Measurements from ENCODE around the gene GID4.

The GID4 gene

GRCh38 chr17:18045691-18046350 is 6.6 kb downstream of the GID4 start:
- DNase-seq: no peak

DNA sequence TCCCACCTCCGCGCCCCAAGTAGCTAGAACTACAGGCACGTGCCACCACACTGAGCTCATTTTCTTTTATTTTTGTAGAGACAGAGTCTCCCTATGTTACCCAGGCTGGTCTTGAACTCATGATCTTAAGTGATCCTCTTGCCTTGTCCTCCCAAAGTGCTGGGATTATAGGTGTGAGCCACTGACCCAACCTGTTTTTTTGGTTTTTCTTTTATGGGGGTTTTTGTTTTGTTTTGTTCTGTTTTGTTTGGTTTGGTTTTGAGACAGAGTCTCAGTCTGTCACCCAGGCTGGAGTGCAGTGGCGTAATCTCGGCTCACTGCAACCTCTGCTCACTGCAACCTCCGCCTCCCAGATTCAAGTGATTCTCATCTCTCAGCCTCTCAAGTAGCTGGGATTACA is 16.4 kb downstream of the GID4 start:
- DNase-seq: no peak

DNA sequence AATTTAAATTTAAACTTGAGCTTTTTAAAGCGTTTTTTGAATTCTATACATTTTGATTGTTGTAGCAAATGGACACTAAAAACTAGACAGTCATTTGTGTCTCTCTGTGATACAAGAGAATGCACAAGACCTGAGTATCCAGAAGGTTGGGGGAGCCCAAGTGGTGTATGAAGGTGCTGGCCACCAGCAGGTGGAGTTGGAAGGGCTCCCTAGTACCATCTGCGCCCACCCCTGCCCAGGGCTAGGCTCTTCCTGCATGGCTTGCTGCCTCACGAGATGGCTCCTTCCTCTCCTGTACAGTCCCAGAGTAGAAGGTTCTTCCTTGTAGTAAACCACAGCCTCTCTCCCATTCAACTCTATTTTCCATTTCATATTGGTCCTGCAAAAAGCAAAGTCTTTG is 17.0 kb downstream of the GID4 start:
- DNase-seq: no peak

- DNase-seq: no peak
These were observed 20.1 kb downstream of the GID4 start for GRCh38 chr17:18059283-18059682.

DNA sequence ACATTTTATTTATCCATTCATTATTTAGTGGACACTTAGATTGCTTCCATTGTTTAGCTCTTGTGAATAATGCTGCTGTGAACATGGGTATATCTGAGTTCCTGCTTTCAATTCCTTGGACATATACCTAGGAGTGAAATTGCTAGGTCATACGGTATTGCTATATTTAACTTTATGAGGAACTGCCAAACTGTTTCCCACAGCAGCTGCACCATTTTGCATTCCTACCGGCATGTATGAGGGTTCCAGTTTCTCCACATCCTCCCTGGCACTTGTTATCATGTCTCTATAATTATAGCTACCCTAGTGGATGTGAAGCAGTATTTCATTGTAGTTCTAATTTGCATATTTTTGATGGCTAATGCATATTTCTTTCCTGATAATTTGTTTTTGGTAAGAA is 24.8 kb downstream of the GID4 start:
- DNase-seq: no peak

GRCh38 chr17:18065546-18065945 is 26.3 kb downstream of the GID4 start:
- DNase-seq: no peak

DNA sequence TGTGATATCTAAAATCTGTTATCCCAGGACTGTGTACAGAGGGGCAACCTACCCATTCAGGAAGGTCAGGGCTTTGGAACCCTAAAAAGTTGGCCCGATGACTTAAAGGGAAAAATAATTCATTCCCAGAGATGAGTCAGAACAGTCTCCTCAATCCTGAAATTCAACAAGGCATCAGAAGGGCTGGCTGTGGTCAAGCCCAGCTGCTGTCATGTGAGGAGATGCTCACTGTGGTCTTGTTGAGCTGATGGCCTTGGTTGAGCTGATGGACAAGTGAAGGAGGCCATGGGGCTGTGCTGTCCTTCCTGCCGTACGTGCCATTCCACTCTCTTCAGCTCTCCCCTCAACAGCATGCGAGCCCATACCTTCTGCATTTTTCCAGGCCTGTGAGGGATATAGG is 27.7 kb downstream of the GID4 start:
- no peak for DNase-seq

- DNase-seq: no peak
These were observed 29.9 kb downstream of the GID4 start for GRCh38 chr17:18069101-18069500.

DNA sequence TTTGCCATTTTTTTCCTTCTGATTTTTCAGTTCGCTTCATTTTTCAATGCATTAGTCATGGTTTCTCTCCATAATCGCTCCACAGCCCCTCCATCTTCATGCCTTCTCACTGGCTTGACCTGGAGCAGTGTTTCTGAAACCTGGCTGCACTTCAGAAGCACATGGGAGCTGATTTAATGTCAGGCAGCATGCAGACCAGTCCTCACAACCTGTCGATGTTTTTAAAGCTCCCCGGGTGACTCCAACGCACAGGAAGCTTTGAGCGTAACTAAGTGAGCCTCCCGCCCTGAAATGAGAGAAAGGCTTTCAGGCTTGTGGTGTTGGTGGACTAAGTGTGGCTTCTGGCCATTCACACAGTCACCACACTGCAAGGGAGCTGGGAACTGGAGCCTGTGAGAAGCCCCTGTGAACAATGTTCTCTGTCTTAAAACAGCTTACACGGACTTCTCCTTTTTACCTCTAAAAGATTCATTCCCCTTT is 31.7 kb downstream of the GID4 start:
- DNase-seq: peak in 2 of 3 experiments; percentile 2 to 19

DNA sequence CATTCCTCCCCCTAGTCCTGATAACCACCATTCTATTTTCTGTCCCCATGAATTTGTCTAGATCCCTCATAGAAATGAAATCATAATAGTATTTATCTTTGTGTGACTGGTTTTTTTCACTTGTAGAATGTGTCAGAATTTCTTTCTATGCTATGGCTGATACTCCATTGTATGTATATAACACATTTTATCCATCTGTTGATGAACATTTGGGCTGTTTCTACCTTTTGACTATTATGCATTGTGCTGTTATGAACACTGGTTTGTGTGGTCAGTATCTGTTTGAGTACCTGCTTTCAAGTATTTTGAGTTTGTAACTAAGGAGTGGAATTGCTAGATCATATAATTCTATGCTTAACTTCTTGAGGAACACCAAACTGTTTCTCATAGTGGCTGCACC is 32.5 kb downstream of the GID4 start:
- no peak for DNase-seq

DNA sequence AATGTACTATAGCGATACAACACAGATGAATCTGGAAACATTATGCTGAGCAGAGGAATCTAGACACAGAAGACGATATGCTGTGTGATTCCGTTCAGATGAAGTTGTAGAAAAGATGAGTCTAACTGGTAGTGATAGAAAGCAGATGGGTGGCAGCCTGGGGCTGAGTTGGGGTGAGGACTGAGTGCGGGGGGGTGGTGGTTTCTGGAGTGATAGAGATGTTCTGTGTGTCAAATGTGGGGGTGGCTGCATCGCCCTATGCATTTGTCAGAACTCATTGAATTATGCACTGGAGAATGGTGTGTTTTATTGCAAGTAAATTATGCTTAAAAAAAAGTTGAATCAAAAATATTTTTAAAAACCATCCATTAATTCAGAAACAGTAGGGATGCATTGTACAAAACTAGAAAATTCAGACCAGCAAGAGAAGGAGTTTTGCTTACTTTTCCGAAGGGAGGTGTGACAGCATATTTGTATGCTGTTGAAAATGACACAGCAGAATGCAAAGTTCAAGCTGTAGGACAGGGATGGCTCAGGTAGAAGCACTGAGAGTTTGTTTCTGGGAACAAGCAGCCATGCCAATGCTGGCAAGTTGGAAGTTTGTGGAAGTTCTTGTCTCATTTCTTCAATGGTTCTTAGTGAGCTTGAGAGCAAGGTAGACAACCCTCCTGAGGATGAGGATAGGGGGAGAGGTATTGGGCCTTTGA is 35.5 kb downstream of the GID4 start:
- DNase-seq: no peak

DNA sequence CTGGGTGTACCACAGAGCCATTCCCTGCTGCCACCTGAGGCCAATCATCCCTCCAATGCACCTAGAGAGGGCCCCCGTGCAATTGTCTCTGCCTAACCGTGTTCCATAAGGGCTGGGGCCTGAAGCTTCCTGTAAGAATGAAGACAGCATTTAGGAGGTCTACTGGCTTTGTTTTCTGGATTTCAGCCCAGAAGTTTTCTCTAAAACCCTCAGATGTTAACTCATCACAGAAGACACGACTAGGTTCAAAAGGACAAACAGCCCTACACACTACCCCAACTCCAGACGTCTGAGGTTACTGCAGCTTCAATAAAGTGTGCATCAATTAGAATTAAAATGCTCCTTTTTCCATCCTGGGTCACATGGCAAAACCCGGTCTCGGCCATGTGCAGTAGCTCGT is 37.7 kb downstream of the GID4 start:
- DNase-seq: no peak

DNA sequence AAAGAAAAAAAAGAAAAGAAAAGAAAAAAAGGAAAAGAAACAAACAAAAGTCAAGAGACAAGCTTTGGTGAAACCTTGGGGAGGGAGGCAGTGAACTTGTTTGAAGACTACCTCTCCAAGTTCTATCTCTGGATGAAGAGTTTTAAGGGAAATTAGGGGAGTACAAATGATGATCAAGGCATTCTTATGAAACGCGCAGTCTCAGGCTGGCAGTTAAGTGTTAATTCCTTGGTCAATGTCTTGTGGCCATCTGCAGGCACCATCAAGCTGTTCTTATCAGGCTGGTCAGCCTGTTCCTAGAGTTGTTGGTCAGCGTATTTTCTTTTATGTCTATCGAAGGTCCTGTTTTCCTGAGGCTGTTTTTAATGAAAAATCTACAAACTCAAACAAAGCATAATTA is 40.3 kb downstream of the GID4 start:
- DNase-seq: no peak

- no peak for DNase-seq
These were observed 45.0 kb downstream of the GID4 start for GRCh38 chr17:18084256-18084655.

GRCh38 chr17:18087610-18088491 is 48.6 kb downstream of the GID4 start, which contains the start of gene DRG2:
DRG2 (plus strand) TSS chr17:18087948; CDS start chr17:18088024, 76 bp downstream.
- DNase-seq: peak; percentile 78 to 89 (median 83)

DNA sequence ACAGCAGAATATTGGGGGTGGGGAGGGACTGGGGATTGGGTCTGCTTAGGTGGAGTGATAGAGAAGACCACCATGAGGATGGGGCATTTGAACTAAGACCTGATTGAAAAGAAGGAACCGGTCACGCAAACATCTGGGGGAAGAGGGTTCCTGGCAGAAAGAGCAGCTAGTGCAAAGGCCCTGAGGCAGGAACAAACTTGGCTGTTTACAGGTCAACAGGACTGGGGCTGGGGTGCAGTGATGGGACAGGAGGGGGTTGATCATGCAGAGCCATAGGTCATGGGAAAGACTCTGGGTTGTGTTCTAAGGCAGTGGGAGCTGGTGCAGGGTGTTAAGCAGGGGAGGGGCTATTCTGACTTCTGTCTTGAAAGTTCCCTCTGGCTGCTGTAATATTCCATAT is 50.4 kb downstream of the GID4 start:
- DNase-seq: no peak

DNA sequence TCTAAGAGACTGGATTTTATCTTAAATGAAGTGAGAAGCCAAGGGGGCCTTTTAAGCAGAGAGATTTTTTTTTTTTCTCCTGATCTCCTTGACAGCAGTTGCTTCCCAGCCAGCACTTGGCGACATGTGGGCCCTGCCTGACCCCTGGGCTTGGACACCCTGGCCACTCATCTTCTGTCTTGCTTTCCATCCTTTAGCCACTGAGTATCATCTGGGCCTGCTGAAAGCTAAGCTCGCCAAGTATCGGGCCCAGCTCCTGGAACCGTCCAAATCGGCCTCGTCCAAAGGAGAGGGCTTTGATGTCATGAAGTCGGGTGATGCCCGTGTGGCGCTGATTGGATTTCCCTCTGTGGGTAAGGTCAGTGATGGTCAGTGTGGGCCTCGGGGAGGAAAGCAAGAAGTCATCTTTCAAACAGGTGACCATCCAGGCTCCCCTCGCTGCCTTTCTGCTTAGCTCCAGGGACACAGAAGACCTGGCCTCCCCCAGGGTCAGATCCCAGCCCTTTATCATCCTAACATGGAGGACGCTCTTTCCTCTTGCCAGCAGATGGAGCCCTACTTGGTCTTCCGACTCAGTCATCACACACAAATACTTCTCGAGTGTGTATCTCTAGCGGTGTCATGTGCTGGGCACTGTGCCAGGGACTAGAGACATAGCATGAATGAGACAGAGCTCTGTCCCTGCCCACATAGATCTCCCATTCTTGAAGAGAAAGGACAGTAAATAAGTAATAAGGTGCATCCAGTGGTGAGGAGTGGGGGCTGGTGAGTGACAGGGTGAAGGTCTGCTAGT is 54.6 kb downstream of the GID4 start:
- DNase-seq: peak in 2 of 3 experiments; percentile 5 to 22

- no peak for DNase-seq
These were observed 55.2 kb downstream of the GID4 start for GRCh38 chr17:18094409-18094807.

DNA sequence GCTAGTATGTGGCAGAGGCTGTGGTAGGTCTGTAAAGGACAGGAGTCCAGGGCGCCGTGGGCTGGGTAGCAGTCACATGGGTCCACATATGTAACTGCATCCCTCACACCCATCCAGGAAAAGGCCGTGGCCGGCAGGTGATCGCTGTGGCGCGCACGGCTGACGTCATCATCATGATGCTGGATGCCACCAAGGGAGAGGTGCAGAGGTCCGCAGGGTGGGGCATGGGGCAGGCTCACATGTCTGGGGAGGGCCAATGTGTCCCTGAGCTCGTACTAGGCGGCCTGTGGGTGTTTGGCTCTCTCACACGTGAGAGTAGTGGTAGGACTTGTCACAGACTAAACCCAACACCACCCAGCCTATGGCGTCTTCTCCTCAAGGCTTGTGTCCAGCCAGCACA is 60.3 kb downstream of the GID4 start:
- no peak for DNase-seq

DNA sequence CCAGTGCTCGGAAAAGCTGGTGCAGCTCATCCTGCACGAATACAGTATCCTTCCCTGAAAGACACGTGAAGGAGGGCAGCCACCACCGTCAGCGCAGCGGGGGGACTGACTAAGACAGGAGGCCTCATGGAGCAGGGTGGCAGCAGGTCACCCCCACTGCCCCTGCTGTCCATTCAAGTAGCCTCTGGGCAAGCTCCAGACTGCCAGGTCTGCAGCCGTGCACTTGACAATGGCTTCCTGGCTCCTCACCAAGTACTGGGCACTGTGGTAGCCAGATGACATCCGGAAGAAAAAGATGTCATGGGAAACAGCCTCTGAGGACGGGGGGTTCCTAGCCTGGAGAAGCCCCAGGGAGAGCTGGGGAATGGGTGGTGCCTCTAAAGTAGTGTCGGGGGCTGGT is 61.4 kb downstream of the GID4 start:
- no peak for DNase-seq

- no peak for DNase-seq
These were observed 62.6 kb downstream of the GID4 start for GRCh38 chr17:18101828-18102227.

DNA sequence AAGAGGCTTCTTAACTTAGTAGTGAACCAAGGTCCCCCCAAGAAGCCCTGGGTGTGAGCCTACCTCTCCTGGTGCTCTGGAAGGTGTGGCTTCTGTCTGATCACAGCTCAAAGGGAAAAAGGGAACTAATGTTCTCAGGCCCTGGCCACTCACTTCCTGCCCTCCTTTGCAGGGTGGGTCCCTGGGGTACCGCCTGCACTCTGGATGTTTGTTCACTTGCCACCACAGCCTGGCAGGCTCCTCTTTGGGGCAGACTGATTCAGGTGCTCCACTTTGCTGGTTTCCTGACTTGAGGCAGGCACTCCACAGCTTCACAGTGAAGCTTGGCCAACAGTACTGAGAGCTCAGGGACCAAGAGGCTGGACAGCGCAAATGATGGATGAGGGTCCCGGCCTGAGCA is 63.4 kb downstream of the GID4 start:
- DNase-seq: no peak

GRCh38 chr17:18105027-18105426 is 65.8 kb downstream of the GID4 start:
- no peak for DNase-seq
